HG02870 (cell line): Measurements from ENCODE around the gene MBD6.
A peak's percentile ranks its signal among the peaks of the same experiment; 100 is the strongest.
"Not testable (repeated sequence)": the region's sequence is repeated elsewhere in the genome, so short reads cannot be mapped to it uniquely, and the experiment has no call there.

Source experiments
- ATAC-seq: cut with Tn5 transposase; IDR thresholded peaks from one replicate; pipeline ENCODE4 v1.9.1; 2021; ENCODE audit warnings: mild to moderate bottlenecking, moderate library complexity; ENCODE audit not compliant: unreplicated experiment

Gene MBD6

DNA sequence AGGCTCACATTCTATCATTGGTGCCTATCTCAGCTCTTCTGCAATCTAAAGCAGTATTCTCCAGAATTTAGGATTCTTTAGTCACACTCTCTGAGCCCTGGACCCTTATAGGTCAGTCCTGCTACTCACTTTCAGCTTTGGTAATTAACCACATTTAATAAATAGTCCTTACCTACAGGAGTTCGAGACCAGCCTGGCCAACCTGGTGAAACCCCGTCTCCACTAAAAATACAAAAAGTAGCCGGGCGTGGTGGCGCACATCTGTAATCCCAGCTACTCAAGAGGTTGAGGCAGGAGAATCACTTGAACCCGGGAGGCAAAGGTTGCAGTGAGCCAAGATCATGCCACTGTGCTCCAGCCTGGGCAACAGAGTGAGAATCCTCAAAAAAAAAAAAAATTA lies 8.9 kb upstream of the MBD6 start:
- not testable (repeated sequence) for ATAC-seq

DNA sequence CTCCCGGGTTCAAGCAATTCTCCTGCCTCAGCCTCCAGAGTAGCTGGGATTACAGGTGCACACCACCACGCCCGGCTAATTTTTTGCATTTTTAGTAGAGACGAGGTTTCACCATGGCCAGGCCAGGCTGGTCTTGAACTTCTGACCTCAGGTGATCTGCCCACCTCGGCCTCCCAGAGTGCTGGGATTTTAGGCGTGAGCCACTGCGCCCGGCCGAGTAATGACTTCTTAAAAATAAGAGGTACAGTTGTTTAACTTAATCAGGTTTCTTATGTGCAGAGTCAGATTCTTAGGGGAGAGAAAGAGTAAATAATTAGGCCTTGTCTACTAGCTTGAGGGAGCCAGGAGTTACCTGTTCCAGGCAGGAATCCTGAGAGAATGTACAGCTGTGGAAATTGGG lies 8.4 kb upstream of the MBD6 start:
- not testable (repeated sequence) for ATAC-seq

DNA sequence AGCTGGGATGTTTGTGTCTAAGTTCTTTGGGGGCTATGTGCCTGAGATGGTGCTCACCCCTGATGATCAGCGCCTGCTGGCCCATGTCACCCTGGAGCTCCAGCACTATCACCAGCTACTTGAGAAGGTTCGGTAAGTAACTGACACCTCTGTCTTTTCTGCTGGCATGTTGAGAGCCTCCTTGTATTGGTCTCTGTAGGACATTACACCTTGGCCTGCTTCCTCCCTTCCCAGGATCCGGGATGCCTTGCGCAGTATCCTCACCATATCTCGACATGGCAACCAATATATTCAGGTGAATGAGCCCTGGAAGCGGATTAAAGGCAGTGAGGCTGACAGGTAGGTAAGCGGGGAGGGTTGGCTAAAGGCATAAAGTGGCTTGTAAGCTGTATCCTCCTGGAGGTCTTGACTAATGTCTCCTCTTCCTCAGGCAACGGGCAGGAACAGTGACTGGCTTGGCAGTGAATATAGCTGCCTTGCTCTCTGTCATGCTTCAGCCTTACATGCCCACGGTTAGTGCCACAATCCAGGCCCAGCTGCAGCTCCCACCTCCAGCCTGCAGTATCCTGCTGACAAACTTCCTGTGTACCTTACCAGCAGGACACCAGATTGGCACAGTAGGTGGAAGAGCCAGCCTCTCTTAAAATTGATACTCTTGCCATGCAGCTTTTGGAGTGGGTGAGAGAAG lies 7.8 kb upstream of the MBD6 start:
- no peak for ATAC-seq

DNA sequence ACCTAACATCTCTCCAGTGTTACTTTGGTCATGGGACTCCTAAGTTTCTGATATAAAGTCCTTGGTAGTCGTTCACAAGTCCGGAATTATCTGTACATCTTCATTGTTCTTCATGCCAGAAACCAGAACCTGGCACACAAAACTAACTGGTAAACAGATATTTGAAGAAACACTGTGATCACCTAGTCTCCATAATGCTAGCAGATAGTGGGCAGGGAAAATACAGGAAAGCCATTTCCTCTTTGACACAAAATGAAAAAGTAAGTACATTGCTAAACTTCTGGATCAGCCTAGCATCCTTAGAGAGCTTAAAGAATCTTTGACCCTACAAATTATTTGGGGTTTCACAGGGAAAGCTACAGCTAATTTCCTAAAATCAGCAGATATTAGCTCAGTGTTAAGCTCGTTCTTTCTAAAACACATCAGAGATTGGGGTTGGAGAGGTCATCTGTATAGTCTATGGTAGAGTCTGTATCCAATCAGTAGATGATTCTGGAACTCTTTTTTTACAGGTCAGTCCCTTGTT lies 7.2 kb upstream of the MBD6 start:
- ATAC-seq: no peak

DNA sequence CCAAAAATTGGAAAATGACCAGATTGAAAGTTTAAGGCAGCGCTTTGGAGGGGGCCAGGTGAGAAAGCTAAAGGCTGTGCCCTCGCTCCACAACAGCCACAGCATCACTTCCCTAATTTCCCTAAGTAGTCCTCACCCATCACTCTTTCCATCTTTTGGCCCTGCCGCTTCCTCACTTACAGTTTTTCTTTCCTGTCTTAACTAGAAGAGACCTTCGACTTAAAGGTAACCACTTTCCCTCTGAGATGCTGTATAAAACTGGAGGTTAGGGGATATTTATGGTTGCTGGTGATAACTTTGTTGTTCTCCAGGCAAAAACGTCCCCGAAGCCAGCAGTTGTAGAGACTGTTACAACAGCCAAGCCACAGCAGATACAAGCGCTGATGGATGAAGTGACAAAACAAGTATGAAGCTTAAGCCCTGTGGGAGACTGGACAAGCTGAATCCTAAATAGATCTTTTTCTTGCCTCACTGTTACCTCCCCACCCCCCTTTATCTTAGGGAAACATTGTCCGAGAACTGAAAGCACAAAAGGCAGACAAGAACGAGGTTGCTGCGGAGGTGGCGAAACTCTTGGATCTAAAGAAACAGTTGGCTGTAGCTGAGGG lies 6.6 kb upstream of the MBD6 start:
- no peak for ATAC-seq

DNA sequence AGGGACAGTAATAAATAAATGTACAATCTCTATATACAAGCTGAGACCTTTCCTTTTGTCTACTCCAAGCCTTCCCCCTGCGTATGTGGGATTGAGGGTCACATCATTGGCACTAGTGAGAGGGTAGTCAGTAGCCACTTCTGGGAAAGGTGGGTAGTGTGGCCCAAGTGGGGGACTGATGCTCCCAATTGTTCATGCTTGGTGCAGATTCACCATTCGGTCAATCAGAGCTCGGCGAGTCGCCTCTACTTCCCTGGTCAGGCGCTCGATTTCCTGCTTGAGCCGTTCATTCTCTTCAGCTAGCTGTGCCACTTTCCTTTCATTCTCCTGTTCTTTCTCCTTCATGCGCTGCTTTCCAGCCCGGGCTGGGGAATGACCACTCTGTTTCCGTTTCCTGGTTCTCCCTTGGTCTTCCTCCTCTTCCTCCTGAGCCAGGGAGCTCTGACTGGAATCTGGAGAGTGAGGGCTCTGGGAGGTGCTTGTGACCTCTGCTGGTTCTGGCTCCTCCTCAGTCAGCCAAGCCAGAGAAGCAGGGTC lies 5.9 kb upstream of the MBD6 start:
- no peak for ATAC-seq

DNA sequence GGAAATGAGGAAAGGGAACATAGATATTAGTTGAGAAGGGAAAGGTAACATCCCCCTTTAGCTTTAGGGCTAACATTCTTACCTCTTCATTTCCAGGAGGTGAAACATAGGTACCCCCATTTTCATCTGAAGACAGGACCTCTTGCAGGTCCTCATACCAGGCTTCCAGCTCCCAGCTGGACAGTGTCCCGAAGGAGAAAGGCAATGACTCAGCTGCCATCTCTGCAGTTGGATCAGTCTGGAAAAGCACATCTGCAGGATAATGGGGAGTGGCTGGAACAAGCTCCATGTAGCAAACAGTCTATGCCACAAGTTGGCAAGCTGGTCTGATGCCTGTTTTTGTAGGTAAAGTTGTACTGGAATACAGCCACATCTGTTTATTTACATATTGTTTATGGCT lies 5.4 kb upstream of the MBD6 start:
- no peak for ATAC-seq

DNA sequence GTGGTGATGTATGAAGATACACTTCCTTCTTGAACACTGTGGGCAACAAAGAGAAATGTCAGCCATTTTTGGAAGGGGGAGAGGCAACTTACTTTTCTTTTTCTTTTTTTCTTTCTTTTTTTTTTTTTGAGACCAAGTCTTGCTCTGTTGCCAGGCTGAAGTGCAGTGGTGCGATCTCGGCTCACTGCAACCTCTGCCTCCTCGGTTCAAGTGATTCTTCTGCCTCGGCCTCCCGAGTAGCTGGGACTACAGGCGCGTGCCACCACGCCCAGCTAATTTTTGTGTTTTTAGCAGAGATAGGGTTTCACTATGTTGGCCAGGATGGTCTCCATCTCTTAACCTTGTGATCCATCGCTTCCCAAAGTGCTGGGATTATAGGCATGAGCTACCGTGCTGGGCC lies 4.9 kb upstream of the MBD6 start:
- ATAC-seq: not testable (repeated sequence)

DNA sequence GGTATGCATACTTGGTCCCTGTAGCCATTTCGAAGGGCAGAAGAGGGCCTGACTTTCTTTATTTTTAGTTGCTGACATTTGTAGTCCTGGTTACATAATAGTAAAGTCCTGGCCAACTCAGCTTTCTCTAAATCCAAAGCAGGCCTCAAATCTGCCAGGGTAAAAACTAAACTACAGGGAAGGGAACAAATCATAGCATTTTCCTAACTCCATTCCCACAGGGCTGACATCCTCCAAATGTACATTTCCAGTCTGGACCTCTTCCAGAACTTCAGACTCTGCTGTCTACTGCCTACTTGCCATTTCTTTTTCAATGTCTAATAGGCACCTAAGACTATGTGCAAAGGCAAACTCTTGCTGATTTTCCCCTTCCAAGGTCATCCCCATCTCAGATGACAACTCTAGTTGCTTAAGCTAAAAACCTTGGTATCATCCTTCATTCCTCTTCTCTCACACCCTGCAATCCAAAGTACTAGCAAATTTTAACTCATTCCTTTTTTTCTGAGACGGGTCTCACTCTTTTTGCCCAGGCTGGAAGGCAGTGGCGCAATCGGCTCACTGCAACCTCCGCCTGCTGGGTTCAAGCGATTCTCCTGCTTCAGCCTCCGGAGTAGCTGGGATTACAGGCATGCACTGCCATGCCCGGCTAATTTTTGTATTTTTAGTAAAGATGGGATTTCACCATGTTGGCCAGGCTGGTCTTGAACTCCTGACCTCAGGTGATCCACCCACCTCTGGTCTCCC lies 4.3 kb upstream of the MBD6 start:
- ATAC-seq: no peak

DNA sequence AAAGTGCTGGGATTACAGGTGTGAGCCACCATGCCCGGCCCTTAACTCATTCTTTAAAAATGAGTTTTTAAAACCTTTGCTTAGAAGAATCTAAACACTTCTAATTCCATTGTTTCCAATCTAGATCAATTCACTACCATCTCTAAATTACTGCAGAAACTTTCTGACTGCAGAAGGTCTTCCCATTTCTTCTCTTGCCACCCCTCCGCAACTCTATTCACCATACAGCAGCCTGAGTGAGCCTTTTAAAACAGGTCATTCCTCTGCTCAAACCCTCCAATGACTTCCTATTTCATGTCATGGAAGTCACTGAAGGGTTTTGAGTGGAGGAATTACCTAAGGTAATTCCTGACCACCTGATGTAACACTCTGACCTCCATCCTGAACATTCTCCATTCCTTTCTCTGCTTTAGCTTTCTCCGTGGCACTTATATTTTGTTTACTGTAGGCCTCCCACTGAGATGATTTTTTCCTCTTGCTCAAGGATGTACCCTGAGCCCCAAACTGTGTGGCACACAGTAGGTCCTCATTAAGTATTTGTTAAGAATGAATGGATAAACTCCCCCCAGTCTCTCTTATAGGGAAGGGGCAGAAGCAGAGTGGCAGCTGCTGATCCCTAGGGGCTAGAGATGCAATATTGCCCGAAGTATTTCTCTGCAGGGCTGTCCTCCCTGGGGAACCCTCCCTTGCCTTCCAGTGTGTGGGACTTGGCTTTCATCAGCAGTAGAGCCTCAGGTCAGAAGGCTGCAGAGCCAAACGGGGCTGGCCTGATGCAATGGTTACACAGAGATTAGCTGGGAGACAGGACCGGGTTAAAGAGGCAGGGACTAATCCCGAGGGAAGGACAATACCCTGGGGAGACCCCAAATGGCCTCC lies 3.5 kb upstream of the MBD6 start:
- no peak for ATAC-seq

DNA sequence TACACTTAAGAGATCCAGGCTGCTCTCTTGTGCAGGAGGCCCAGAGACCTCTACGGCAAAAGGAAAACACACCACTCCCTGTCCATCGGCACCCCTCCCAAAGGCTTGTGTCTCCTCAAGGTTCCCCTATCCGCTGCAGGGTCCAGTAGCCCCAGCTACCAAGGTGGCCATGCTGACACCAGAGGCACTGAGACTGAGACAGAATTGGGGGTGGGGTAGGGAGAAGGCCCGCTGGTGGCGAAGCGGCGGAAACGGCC lies 2.9 kb upstream of the MBD6 start:
- ATAC-seq: no peak

DNA sequence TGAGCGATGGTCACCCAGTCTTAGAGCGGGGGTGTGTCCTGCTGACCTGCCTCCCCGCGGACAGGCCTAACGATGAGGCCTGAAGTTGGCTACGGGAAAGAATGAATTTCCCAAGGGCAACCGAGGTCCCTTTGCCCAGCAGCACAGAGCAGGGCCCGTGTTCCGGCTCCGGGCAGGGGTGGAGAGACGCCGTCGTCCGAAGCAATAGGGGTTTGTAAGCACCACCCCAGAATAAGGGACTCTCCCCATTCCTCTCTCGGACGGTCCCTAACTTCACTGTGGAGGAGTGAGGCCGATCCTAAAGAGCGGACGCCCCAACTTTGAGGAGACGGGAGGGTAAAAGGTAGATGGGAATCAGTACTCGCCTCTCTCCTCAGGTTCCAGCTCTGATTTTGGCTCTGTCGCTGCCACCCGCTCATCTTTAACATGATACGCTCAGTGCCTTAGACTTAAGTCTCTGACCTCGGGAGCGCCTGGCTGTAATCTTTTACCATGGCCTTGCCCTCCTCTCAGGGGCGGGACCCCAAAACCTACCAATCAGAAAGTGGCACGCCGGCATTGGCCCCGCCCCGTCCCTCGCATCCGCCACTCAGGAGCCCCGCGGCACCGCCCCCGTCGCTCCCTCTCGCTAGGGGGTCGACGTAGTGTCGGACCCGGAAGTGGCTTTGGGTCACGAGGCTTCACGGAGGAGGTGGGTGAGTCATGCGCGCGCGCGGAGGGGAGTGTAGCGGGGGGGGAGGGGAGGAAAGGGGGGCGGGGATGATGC lies 2.4 kb upstream of the MBD6 start, which contains the start of gene DDIT3:
Gene DDIT3, minus strand, starts transcription at position 462 of the 766 bp plus-strand sequence. CDS start 3,108 bp downstream, outside the sequence.
- peak; percentile 61 for ATAC-seq

DNA sequence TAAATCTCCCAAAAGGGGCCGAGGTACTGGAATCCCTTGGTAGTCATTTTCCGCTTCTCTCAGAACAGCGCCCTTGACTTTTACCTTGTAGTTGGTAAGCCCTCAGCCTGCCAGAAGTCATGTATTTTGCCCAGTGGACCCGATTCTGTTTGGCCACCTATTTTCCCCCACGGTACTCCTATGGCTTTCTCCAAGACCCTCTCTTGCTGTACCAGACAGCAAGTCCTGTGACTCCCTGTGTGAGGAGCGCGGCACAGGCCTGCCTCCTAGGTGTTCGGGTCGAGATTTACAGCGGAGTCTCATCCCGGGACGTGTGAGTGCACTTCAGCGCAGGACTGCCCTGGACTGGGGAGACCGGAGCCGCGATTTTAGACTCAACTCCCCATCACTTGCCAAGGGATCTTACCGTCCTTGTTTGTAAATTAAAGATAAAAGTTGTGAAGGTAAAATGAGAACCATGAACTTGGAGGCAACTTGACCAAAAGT lies 1.1 kb upstream of the MBD6 start:
- no peak for ATAC-seq

DNA sequence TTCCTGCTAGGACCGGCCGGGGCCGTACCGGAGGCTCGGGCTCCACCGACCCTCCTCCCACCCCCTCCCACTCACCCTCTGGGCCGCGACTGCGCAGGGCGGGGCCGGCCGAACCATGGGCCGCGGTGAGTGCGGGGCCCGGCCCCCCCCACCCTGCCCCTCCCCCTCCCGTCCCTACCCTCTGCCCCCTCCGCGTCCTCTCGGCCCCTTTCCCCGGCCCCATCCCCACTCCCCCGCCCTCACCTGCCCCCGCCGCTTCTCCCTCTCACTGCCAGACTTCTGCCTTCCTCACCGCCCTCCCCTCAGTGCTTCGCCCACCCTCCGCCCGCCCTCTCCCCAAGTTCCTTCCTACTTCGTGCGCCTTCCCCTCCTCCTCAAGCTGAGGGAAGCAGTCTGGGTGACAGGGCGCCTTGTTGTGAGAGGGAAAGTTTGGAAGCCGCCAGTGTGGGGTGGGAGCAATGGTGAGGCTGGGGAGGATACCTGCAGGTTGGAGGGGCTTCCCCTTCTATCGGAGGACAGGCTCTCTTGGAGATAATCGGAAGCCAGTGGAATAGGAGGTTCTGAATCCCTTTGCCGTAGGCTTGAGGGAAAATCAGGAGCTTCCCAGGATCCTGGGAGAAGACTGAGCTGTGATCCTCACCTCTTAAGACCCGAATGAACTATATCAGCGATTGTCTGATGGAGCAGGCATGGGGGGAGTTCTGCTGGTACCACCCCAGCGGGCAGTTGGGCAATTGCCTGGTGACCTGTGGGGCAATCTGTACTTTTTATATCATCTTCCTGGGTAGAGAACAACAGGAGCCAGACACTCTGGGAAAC lies 472 bp downstream of the MBD6 start:
- ATAC-seq: no peak

DNA sequence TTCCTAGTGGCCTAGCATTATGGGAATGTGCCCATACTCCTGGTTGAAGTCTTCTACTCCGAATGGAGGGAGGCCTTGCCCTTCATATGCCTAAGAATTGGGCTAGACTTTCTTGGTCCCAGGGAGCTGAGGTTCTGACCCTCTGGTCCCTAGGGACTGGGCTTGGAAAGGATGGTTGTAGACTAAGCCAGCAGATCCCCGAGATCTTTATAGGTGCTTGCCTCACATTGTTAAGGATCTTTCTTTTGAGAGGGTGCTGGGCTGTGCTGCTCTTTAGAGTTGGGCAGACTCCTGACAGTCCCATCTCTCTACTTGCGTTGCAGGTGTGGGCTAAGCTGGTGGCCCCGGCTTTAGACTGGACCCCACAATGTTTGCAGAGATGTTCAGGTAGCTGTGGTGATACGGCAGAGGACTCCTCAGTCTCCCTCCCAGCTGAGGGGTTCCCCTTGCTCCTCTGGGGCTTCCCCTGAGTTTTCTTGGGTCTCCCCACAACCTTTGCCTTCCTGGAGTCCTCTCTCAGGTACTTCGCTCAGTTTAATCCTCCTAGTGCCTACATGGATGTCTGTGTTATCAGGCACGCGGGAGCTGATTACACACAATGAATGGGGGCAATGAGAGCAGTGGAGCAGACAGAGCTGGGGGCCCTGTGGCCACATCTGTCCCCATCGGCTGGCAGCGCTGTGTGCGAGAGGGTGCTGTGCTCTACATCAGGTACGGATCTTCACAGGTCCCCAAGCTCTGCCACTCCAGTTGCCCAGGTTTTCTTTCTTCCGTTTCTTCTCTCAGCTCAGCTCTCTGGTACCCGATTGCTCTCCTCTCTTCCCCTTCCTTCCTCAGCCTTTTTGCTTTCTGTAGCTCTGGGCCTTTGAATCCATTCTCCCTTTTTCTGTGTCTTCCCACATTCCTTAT lies 1.3 kb downstream of the MBD6 start:
- ATAC-seq: no peak

DNA sequence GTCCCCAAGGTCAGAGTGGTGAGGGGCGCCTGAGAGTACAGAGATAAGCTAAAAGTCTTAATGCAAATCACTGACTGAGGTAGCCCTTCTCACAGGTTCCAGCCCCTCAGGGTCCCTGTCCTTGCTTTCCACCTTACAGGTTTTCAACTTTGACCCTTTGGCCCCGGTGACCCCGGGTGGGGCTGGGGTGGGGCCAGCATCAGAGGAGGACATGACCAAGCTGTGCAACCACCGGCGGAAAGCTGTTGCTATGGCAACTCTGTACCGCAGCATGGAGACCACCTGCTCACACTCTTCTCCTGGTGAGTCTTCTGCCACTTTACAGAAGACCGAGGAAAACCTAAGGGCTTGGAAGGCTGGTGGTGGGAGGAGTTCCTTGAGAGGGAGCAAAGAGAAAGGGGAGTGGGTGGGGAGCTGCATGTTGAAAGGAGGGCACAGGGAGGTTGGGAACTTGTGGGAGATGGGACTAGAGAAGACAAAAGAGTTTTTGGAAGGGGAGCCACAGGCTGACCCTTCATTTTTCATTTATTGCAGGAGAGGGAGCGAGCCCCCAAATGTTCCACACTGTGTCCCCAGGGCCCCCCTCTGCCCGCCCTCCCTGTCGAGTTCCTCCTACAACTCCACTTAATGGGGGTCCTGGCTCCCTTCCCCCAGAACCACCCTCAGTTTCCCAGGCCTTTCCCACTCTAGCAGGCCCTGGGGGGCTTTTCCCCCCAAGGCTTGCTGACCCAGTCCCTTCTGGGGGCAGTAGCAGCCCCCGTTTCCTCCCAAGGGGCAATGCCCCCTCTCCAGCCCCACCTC lies 2.4 kb downstream of the MBD6 start:
- no peak for ATAC-seq
